ENCODE data around the gene WDR72. TPM values are rescaled to one million over a fixed set of nuclear protein-coding genes. Genes with fewer than 3 reads are reported as not detected.

The WDR72 gene
- total RNA-seq, 1 experiment from 2014 or later: 3.9 TPM

GRCh38 chr15:53470743-53471142 lies 288.7 kb downstream of the WDR72 start:
- DNase-seq: no peak
- Mint-ChIP-seq H3K9me3 (ENCODE audit: low read depth, unreplicated experiment) (peaks cover 4% of the 10 kb centered on the region), H3K4me3 (ENCODE audit: low read depth, unreplicated experiment) (no peak overlapping the region), H3K36me3 (ENCODE audit: insufficient read depth, unreplicated experiment) (no peaks in the 10 kb centered on the region), H3K27me3 (ENCODE audit: unreplicated experiment) (no peaks in the 10 kb centered on the region), H3K4me1 (ENCODE audit: low read depth, unreplicated experiment) (no peaks in the 10 kb centered on the region), H3K27ac (ENCODE audit: unreplicated experiment) (no peak overlapping the region)
- BruUV-seq (replicated peaks): no TSS peak
- CTCF ChIA-PET: no interaction called here
- intact Hi-C loops (cut with micrococcal nuclease; ENCODE audit: unreplicated experiment): no loop called here
- TF ChIP-seq CTCF (IDR thresholded peaks at IDR 0.05; ENCODE audit: unreplicated experiment): no peak

GRCh38 chr15:53469422-53469821 lies 290.0 kb downstream of the WDR72 start:
- no peak overlapping the region for H3K27ac Mint-ChIP-seq (ENCODE audit: unreplicated experiment)
- BruUV-seq (replicated peaks): no TSS peak
- DNase-seq: no peak
- H3K27me3 Mint-ChIP-seq (ENCODE audit: unreplicated experiment): no peaks in the 10 kb centered on the region
- H3K36me3 Mint-ChIP-seq (ENCODE audit: insufficient read depth, unreplicated experiment): no peaks in the 10 kb centered on the region
- peaks cover 4% of the 10 kb centered on the region for H3K9me3 Mint-ChIP-seq (ENCODE audit: low read depth, unreplicated experiment)
- H3K4me1 Mint-ChIP-seq (ENCODE audit: low read depth, unreplicated experiment): no peaks in the 10 kb centered on the region
- intact Hi-C loops (cut with micrococcal nuclease; ENCODE audit: unreplicated experiment): no loop called here
- no peak overlapping the region for H3K4me3 Mint-ChIP-seq (ENCODE audit: low read depth, unreplicated experiment)
- no peak for TF ChIP-seq CTCF (IDR thresholded peaks at IDR 0.05; ENCODE audit: unreplicated experiment)
- CTCF ChIA-PET: no interaction called here

Other genes starting within 250 kb of the WDR72 start
- gene UNC13C, start 218.8 kb upstream of the WDR72 start, total RNA-seq (2022): 0.32 and 0.38 TPM in 2 replicates